Stimulated activated CD8-positive, alpha-beta memory T cell treated with anti-CD3 and anti-CD28 coated beads, Interleukin-4, amount 100 ng/mL, for 48 hours (primary cell): ENCODE results near the gene TXNL4A.

Source experiments
- DNase-seq: peaks from one replicate; pipeline ENCODE4 v3.0.0-alpha.2; 2020

The TXNL4A gene

DNA sequence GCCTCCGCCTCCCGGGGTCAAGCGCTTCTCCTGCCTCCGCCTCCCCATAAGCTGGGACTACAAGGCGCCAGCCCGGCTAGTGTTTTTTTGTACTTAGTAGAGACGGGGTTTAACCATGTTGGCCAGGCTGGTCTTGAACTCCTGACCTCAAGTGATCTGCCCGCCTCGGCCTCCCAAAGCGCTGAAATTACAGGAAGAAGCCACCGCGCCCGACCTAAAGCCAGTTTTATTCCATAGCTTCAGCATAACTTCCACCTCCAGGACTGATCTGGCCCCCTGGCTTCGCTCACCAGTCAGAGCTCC lies 783 bp upstream of the TXNL4A start:
- no peak for DNase-seq

- peak; percentile 71 for DNase-seq
These were observed 302 bp downstream of the TXNL4A start for GRCh38 chr18:79988071-79988450.

DNA sequence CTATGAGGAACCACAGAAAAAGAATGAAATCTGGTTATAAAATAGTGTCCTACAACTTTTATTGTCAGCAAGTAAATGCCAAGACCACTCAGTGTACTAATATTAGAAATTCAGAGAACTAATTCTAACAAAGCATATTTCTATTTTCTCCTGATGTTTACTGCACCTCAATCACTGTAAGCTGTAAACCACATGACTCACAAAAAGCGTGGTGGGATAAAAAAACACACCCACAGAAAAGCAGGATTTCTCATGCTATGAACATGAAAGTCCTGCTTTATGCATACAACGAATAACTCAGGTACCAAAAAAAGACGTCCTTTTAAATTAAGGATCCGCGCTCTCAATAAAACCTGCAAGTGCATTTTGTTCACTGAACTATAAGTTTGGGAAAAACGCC lies 797 bp downstream of the TXNL4A start:
- DNase-seq, result no peak

DNA sequence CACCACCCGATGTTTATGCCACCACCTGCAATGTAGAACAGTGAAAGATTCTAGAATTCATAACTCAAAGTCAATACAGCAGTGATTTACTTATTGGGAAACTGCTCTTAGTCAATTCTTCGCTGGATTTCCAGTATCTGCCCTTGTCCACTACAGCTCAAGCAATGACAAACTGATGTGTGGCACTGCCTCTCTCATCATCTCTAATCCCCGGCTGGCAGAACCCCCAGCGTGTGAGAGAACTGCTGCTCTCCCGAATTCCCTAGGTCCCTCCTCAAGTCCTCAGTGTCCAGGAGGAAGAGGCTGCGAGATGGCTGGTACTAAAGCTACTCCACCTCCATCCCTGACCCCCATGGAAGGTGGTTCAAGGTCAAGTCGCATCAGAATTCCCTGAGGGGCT lies 1.6 kb downstream of the TXNL4A start:
- DNase-seq, result no peak

DNA sequence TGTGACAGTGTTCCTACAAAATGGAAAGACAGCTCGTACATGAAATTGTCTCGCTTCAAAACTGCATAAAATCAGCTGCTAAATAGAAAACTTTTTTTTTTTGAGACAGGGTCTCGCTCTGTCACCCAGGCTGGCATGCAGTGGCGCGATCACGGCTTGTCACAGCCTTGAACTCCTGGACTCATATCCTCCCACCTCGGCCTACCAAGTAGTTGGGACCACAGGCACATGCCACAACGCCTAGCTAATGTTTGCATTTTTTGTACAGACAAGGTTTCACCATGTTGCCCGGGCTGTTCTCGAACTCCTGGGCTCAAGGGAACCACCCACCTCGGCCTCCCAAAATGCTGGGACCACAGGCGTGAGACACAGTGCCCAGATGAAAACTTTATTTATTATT lies 3.2 kb downstream of the TXNL4A start:
- no peak for DNase-seq

DNA sequence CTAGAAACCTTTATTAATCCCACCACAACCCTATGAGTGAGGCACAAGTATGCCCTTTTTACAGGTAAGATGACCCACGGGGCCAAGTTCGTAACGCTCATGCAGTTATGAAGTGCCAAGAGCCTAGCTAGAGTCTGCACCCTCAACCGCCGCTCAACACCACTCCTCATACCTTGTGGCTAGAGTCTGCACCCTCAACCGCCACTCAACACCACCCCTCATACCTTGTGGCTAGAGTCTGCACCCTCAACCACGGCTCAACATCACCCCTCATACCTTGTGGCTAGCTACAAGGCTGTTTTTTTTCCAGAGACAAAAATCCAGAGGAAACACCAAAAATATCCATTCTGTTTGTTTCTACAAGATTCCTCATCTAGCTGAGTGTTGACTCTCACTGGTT lies 4.6 kb downstream of the TXNL4A start:
- no peak for DNase-seq

DNA sequence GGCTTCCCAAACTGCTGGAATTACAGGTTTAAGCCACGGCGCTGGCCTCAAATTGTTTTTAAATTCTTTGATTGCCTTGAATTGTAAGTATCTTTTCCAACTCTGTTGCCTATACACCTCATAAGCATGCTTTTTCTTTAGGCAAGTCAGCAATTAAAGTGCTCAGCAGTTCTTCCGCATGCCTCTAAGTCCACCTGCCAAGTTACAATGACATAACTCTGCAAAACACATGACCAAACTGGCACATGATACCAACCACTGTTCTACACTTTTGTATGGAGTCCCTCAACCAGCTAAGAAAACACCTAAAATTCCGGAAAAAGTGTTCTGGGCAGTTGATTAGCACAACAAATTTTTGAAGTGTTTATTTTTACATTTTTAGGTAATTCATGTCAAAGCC lies 5.1 kb downstream of the TXNL4A start:
- DNase-seq, result no peak

- DNase-seq, result peak; percentile 59
These were observed 5.6 kb downstream of the TXNL4A start for GRCh38 chr18:79982736-79983135.

DNA sequence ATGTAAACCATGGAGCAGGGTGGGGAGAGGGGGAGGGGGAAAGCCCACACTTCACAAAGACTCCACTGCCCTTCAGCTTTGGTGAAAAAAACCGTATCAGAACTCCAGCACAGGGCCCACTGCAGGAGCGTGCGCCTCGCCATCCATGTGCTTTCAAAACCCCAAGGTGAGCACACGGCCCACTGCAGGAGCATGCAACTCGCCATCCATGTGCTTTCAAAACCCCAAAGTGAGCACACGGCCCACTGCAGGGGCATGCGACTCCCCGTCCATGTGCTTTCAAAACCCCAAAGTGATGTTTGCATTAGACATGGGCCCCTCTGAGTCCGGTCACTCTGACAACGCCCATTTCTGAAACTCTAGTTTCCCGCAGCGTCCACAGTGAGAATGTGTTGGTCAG lies 7.8 kb downstream of the TXNL4A start:
- no peak for DNase-seq

DNA sequence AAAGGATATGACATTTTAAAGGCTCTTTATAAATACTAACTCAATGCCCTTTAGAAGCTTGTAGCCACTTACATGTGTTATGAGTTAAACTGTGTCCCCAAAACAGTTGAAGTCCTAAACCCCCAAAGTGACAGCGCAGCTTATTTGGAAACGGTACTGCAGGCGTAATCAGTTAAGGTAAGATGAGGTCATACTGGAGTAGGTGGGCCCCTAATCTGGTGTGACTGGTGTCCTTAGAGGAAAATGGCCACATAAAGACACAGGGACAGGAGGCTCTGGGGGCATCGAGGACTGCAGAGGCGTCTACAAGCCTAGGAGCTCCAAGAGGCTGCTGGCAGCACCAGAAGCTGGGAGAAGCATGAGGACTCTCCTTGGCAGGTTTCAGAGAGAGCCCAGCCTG lies 8.5 kb downstream of the TXNL4A start:
- no peak for DNase-seq

- no peak for DNase-seq
These were observed 12.2 kb downstream of the TXNL4A start for GRCh38 chr18:79975985-79976680.

- no peak for DNase-seq
These were observed 13.3 kb downstream of the TXNL4A start for GRCh38 chr18:79975043-79975442.

GRCh38 chr18:79974025-79974654 lies 14.2 kb downstream of the TXNL4A start:
- DNase-seq, result no peak

- DNase-seq, result no peak
These were observed 14.8 kb downstream of the TXNL4A start for GRCh38 chr18:79973517-79973916.

DNA sequence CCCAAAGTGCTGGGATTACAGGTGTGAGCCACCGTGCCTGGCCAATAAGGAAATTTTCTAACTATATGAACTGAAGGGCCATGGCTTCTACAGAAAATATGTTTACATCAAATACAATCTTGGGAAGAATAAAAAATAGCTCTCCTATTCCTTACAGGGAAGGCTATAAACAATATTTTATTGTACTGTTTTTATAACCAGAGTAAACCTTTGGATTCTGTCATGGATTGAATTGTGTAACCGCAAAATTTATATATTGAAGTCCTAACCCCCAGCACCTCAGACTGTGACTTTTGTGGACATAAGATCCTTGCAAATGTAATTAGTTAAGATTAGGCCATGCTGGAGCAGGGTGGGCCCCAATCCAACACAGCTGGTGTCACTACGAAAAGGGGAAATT lies 15.6 kb downstream of the TXNL4A start:
- DNase-seq, result no peak

GRCh38 chr18:79971986-79972385 lies 16.4 kb downstream of the TXNL4A start:
- no peak for DNase-seq

DNA sequence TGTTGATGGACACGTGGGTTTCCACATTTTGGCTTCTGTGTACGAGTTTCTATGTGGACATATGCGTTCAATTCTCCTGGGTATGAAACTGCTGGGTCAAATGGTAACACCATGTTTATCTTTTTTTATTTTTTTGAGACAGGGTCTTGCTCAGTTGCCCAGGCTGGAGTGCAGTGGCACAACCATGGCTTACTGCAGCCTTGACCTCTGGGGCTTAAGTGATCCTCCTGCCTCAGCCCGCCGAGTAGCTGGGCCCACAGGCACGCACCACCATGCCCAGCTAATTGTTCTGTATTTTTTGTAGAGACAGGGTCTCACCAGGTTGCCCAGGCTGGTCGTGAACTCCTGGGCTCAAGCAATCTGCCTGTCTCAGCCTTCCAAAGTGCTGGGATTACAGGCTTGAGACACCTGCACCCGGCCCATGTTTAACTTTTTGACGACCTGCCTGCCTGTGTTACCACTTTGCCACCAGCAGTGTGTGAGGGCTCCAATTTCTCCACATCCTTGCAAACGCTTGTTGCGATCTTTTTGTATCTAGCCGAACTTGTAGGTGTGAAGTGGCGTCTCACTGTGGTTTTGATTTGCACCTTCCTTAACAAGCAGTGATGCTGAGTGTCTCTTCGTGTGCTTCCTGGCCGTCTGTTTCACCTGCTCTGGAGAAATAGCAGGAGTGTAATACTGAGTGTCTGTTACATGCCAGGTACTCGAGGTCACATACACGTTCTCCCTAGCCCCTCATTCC lies 17.0 kb downstream of the TXNL4A start:
- no peak for DNase-seq

GRCh38 chr18:79970419-79971133 lies 17.8 kb downstream of the TXNL4A start:
- DNase-seq, result no peak

DNA sequence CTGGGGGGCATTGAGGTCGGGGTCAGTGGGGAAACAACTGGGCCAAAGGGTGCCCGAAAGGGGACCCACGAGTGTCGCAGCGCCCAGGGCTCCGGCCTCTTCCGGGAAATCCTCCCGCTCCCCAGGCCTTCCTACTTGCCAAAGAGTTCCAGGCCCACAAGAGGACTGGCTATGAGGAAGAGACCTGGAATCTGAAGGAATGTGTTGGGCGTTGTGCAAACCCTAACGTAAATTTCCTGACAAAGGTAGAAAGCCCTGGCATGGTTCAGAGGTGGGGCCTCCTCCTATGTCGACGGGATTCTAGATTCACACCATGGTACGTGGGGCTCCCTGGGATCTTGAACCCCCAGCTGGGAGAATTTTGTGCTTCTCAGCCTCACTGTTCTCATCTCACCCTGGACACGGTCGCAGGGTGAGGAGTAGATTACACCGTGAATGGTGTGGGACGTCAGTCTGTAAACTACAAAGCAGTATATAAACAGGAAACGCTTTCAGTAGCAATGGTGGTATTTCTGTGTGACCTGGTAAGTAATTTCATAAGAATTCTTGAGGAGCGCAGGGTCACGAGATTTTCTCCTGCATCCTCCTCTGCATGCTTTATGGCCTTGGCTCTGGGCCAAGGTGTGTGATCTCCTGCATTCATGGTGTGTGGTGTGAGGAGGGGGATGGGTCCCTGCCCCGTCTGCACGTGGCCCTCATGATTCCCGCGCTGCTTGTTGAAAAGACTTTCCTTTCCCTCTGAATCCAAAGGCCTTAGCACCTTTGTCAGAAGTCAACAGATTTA lies 23.1 kb downstream of the TXNL4A start:
- no peak for DNase-seq

GRCh38 chr18:79964330-79965118 lies 23.8 kb downstream of the TXNL4A start, which contains the start of gene HSBP1L1:
Gene HSBP1L1 (plus strand): TSS chr18:79964643. CDS start chr18:79964736, 93 bp downstream.
- peak; percentile 76 for DNase-seq

GRCh38 chr18:79963658-79964329 lies 24.6 kb downstream of the TXNL4A start:
- DNase-seq, result no peak
